ENCODE measurements around the gene MARCKSL1.
A peak's percentile ranks its signal among the peaks of the same experiment; 100 is the strongest.

MARCKSL1 gene

DNA sequence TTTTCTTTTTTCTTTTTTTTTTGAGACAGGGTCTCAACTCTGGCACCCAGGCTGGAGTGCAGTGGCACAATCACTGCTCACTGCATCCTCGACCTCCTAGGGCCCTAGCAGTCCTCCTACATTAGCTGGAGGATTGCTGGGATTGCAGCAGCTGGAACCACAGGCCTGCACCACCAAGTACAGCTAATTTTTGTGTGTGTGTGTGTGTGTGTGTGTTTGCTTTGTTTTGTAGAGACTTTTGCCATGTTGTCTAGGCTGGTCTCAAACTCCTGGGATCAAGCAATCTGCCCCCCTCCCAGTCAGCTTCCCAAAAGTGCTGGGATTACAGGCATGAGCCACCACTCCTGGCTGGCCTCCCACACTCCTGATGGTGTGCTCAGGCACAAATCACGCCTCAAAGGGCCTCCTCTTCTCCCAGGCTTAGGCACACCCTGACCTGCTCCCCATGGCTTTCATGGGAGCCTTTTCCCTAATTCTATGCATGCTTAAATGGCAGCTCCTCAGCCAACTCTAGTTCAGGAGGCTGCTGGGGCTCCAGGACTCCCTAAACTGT, 16.9 kb upstream of the MARCKSL1 start:
- DNase-seq (ENCODE audit: low read depth) = no peak

DNA sequence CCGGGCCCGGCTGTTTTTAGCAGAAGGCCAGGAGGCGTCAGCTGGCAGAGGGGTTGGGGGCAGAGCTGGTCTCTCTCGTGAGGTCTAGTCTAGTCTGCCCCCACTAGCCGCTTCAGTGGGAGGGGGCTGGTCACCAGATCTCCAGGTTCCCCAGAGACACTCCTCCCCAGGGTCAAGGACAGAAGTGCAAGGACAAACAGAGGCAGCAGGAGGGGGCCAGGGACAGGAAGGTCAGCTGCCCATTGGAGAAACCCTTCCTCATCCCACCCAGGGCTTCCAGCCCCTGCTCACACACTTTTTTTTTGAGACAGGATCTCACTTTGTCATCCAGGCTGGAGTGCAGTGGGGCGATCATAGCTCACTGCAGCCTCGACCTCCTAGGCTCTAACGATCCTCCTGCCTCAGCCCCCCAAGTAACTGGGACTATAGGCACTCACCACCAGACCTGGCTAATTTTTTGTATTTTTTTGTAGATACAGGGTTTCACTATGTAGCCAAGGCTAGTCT, 16.3 kb upstream of the MARCKSL1 start:
- DNase-seq (ENCODE audit: low read depth) = no peak

DNA sequence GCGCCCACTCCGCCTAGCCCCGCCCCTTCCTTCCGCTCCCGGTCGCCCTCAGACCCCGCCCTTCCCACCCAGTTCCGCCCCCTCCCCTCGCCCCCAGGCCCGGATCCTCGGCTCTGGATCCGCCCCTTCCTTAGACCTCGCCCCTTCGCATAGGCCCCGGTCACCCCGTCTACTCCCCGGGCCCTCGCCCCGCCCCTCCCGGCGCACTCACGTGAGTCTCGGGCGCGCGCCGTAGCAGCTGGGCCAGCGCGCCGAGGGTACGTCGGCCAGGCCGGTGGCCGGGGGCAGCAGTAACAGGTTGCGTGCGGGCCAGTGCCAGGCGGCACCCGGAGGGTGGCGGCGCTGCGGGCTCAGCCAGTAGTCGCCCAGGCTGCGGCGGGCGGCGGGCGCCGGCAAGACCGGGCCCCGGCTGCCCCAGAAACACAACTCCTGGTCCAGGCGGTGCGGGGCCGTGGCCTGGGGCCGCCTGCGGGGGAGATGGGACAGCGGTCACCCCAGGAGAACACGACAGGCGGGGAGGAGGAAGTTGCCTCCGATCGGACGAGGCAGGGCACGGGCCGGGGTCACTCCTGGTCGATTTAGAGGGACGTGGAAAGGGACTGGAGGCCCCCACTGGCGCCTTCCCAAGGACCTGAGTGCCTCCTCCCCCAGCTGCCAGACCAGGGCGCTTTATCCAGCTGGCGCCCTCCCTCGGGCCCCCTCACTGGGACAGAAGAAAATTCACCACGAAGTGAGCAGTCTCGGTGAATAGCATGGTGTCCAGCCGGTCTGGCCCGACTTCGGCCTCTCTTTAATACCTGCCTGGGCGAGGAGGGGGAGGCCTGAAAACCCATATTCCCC, 15.6 kb upstream of the MARCKSL1 start:
- peak; percentile 63 for DNase-seq (ENCODE audit: low read depth)

DNA sequence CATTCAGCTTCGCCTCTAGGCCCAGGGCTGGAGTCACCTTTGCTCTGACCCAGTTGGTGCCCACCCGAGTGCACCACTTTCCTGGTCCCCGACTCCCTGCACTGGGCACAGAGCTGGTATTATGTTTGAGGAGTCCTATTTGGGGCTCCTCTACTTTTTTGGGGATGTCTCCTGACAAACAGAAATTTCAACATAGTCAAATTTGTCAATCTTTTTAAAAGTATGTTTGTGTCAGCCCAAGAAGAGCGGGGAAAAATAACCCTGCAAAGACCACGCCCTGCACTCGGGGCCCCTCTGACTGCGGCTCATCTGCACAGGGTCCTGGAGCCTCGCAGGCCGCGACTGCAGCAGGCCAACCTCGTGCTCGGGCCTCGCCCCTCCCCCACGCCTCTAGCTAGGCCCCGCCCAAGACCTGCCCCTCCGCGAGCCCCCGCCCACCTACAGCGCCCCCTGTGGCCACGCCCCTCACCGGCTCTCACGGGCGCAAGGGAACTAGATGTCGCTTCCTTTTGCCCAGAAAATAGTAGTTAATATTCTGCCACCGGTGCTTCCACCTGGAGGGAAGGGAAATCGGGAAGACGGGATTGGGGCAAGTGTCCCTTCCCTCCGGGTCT, 14.9 kb upstream of the MARCKSL1 start:
- no peak for DNase-seq (ENCODE audit: low read depth)

DNA sequence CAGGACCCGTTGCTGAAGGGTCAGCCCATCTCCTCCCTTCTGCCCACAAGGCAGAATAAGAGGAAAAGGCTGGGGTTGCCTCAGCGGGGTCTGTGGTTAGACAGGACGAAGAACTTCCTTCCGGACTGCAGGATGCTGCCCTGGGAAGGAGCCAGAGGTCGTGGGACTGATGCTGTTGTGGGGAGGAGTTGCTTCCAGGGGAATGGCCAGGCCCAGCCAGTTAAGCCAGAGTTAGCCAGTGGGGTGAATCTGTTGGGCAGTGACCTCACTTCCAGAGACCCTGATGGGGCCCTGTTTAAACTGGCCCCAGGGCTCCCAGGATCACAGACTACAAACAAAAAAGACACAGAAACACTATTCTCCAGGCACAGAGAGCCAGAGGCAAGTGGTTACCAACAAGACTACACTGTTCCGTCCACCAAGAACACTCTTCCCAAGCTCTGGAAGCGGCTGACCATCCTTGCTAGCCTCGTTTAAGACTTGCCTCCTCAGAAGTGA, 13.2 kb upstream of the MARCKSL1 start:
- no peak for DNase-seq (ENCODE audit: low read depth)

DNA sequence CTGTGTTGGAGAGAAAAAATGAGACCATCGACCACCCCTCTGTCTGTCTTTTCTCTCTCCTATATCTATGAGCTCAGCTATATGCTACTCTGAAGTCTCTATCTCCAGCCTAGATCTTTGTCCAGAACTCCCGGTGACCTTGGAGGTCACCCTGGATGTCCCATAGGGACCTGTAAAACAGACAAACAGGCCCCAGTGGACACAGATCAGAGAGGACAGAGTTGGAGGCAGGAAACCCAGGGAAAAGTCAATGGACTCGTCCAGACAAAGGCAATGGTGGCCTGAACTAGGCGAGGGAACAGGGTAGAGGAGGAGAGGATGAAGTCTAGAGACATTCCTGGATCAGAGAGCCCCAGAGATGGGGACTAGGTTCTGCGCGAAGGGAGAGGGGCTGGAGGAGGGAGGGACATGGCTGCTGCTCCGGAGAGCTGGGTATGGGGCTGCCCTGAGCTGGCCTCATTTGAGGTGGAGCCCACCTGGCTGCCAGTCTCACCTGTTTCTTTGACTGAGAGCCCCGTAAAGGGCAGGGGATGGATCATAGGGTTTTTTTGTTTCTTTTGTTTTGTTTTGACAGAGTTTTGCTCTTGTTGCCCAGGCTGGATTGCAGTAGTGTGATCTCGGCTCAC, 10.6 kb upstream of the MARCKSL1 start:
- no peak for DNase-seq (ENCODE audit: low read depth)

GRCh38 chr1:32345289-32345827, 9.3 kb upstream of the MARCKSL1 start:
- no peak for DNase-seq (ENCODE audit: low read depth)

GRCh38 chr1:32342704-32343103, 6.7 kb upstream of the MARCKSL1 start:
- no peak for DNase-seq (ENCODE audit: low read depth)

DNA sequence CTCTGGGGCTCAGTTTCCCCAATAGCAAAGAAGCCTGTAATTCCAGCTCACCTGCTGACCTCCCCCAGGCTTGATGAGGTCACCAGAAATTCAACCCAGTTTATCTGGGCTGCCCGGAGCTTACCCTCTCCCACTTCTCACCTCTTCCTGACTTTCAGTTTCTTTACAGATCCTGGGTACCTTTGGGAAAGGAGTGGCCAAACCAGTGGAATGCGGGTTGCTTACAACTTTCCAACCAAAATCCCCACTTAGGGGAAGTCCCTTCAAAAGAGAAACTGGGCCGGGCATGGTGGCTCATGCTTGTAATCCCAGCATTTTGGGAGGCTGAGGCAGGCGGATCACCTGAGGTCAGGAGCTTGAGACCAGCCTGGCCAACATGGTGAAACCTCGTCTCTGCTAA, 5.9 kb upstream of the MARCKSL1 start:
- no peak for DNase-seq (ENCODE audit: low read depth)

DNA sequence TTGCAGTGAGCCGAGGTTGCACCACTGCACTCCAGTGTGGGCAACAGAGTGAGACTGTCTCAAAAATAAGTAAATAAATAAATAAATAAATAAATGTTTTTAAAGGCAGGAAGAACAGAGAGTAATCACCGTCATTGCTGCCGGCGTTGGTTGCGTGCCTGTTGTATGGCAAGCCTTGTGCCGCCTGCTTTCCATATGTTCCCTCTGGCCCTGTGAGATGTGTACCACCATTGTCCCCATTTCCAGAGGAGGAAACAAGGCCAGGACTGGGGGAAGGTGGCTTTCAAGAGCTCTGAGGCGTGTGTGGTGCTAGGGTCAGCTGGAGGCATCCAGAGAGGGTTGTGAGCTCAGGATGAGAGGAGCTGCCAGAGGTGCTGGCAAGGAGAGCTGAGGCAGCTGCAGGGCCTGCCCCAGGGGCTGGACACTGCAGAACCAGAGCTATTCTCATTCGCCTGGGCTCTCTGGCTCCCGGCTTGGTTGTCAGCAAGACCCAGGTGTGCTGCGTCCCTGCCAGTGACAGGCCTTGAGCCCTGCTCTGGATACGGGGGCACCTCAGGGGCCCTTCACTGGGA, 5.2 kb upstream of the MARCKSL1 start:
- no peak for DNase-seq (ENCODE audit: low read depth)

GRCh38 chr1:32339363-32339978, 3.4 kb upstream of the MARCKSL1 start:
- DNase-seq (ENCODE audit: low read depth) = no peak

DNA sequence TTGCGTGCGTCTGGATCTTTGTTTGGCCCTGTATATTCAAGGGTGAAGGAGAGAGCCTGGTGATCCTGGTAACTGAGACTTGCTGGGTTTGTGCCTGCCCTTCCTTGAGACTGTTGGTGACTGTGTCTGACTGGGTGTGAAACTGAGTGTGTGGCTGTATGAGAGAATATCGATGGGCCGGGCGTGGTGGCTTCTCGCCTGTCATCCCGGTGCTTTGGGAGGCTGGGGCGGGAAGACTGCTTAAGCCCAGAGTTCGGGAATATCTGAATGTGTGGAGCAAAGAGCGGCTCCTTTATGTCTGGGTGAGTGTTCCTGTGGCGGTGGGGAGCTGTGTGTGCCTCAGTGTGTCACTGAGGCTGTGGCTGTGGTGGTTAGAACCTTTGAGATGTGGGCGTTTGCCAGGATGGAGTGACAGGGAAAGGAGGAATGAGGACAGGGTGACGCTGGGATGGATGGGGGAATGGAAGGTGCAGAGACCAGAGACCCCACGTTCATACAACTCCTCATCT, 2.7 kb upstream of the MARCKSL1 start:
- no peak for DNase-seq (ENCODE audit: low read depth)

DNA sequence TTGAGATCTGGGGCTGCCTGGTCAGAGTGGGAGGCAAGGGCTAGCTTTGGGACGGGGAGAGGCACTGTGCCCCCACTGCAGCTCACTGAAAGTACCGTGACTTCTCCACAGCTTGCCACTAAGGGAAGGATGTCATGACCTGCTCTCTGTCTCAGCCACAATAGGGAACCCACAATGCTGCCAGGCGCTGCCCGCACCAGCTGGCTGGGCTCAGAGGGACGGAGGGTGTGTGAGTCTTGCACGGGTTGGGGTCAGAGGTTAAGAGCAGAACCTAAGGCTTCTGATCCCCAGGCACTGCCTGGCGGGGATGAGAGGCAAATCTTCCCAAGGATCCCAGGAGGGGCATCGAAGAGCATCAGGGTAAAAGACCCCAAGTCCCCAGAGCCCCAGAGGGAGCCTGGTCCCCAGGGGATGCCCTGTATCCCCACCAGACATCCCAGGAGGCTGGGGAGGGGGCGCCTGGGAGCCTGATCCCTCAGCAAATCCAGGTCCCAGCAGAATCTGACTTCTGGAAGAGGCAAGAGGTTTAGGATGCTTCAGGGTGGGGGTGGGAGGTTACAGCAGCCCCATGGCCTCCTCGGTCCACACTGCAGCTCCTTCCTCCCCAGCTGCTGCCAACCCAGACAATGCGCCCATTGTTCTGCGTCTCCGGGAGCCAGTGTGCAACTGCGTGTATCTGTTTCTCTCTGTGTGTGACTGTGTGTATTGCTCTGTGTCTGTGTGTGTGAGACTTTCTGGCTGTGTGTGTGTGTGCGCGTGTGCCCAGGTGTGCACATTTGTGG, 2.0 kb upstream of the MARCKSL1 start:
- DNase-seq (ENCODE audit: low read depth) = no peak

GRCh38 chr1:32336963-32337675, 1.1 kb upstream of the MARCKSL1 start:
- no peak for DNase-seq (ENCODE audit: low read depth)

DNA sequence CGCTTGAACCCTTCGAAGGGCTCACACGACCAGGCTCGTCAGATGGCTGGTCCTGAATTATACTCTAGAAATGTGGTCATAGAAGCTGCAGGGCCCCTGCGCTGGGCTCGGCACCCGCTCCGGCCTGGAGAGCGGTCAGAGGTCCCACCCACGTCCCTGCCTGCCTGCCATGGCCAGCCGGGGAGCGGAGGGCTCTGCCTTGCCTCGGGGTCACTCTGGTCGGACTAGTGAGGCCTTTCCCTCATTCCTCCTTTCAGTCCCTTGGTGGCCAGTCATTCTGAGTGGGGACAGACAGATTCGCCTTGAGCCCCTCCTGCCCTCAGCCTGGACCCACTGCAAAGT, 529 bp upstream of the MARCKSL1 start:
- DNase-seq (ENCODE audit: low read depth) = no peak

GRCh38 chr1:32335535-32335789, 571 bp downstream of the MARCKSL1 start:
- no peak for DNase-seq (ENCODE audit: low read depth)

DNA sequence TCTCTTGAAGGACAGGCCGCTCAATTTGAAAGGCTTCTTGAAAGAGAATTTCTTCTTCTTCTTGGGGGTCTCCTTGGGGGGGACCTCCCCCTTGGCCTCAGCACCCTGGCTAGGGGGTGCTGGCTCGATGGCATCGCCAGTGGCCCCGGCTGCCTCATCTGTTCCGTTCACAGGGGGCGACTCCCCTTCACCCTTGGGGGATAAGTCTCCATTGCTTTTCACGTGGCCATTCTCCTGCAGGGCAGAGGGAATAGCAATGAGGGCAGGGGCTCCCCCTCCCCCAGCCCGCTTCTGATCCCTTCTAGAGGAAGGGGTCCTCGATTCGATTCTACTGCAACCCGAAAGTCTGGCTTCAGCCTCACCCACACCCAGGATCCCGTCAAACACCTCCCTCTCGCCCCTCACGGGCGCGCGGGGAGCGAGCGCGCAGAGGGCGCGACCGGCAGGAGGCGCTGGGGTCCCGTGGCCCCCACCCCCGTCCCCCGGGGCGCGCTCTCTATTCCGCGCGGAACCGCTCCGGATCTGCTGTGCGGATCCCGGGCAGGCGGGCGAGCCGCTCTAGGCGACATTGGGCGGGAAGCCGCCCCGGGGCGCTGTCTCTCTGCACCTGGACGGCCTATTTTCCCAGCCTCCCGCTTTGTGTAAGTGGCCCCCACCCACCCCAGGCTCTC, 1.0 kb downstream of the MARCKSL1 start:
- no peak for DNase-seq (ENCODE audit: low read depth)

DNA sequence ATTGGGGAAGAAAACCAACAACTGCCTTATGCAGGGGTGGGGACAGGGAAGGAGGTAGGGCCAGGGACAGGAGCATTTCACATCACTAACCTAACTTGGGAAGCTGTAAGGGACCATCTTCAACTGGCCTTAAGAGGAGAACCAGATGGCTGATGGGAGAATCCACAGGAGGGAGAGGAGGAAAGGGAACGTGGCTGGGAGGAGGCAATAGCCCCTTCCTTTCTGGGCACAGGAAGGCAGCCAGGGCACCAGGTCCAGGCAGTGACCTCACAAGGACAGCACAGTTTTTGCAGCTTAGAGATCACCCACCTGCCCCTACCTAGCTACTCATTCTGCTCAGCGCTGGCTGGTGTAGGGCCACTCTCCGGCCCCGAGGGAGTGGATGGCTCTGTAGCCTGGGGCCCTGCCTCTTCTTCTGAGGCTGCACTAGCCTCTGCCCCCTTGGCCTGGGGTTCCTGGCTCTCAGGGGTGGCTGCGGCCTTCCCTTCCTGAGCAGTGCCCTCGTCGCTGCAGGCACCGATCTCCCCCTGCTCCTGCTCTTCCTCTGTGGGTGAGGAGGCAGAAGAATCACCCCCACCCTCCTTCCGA, 1.7 kb downstream of the MARCKSL1 start:
- no peak for DNase-seq (ENCODE audit: low read depth)

DNA sequence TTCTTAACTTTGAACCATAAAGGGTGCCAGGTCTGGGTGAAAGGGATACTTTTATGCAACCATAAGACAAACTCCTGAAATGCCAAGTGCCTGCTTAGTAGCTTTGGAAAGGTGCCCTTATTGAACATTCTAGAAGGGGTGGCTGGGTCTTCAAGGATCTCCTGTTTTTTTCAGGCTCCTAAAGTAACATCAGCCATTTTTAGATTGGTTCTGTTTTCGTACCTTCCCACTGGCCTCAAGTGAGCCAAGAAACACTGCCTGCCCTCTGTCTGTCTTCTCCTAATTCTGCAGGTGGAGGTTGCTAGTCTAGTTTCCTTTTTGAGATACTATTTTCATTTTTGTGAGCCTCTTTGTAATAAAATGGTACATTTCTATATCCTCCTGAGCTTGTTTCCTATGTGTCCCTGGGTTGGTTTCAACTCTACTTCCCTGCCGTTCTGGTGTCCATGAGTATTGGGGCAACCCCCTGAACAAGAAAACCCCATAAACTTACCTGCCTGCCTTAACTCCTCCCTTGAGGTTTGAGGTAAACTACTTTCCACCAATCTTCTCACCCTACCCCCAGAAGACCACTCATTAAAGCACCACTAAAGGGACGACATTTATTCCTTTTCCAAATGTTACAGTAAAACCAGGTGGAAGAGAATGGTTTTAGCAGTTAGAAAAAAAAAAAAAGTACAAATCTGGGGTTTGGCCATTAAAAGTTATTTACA, 2.6 kb downstream of the MARCKSL1 start:
- no peak for DNase-seq (ENCODE audit: low read depth)
